H1 (cell line): ENCODE data around the gene KLF2.

Experiments used
- BACH1 ChIP-seq: IDR thresholded peaks from 2 replicates; pipeline ENCODE4 v1.6.1; 2012; ENCODE audit warnings: low read length, improper control_type of control experiment
- CEBPB ChIP-seq: IDR thresholded peaks from 2 replicates; pipeline ENCODE4 v1.6.1; 2012; ENCODE audit warnings: low read depth, low read length
- JUND ChIP-seq: IDR thresholded peaks from 2 replicates; pipeline ENCODE4 v1.6.1; 2011; ENCODE audit warnings: mild to moderate bottlenecking, improper control_type of control experiment, low read length
- TF ChIP-seq, protein P1 (sequence below), 3 experiments: IDR thresholded peaks; 1 replicate in 2 of 3; 2 replicates in 1 of 3; pipeline versions ENCODE4 v1.5.1 to v1.6.1; 2011; ENCODE audit warnings: low read length in 3 of 3, mild to moderate bottlenecking in 3 of 3, inconsistent platforms in 2 of 3, low read depth in 1 of 3, moderate library complexity in 1 of 3; ENCODE audit not compliant: insufficient read depth in 1 of 3; ENCODE audit errors: control extremely low read depth in 1 of 3

DNA sequence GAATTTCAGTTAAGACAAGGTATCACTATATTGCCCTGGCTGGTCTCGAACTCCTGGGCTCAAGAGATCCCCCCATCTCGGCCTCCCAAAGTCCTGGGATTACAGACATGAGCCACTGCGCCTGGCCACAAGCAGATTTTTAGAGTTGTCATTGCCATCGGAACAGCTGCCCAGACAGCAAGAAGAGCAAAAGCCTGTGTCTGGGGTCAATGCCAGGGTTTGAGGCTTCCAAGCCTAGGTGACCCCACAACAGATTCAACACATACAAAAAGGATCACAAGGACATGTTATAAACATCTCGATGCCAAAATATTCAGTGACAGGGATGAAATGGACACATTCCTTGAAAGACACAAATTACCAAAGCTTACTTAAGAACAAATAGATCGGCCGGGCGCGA is 40.1 kb upstream of the KLF2 start:
- TF ChIP-seq, protein P1, sequence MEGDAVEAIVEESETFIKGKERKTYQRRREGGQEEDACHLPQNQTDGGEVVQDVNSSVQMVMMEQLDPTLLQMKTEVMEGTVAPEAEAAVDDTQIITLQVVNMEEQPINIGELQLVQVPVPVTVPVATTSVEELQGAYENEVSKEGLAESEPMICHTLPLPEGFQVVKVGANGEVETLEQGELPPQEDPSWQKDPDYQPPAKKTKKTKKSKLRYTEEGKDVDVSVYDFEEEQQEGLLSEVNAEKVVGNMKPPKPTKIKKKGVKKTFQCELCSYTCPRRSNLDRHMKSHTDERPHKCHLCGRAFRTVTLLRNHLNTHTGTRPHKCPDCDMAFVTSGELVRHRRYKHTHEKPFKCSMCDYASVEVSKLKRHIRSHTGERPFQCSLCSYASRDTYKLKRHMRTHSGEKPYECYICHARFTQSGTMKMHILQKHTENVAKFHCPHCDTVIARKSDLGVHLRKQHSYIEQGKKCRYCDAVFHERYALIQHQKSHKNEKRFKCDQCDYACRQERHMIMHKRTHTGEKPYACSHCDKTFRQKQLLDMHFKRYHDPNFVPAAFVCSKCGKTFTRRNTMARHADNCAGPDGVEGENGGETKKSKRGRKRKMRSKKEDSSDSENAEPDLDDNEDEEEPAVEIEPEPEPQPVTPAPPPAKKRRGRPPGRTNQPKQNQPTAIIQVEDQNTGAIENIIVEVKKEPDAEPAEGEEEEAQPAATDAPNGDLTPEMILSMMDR (IDR thresholded peaks at IDR 0.05; ENCODE audit: control extremely low read depth in 1 of 3, insufficient read depth in 1 of 3, low read depth in 1 of 3, low read length in 3 of 3): no peak
- no peak for TF ChIP-seq JUND
- no peak for TF ChIP-seq BACH1
- no peak for TF ChIP-seq CEBPB
